ENCODE results near the gene MEG3. TPM values are rescaled to one million over a fixed set of nuclear protein-coding genes. Genes with fewer than 3 reads are reported as not detected.

The MEG3 gene
- total and polyA plus RNA-seq, 7 donors = 3.5 to 168 (median 28.0) TPM

DNA sequence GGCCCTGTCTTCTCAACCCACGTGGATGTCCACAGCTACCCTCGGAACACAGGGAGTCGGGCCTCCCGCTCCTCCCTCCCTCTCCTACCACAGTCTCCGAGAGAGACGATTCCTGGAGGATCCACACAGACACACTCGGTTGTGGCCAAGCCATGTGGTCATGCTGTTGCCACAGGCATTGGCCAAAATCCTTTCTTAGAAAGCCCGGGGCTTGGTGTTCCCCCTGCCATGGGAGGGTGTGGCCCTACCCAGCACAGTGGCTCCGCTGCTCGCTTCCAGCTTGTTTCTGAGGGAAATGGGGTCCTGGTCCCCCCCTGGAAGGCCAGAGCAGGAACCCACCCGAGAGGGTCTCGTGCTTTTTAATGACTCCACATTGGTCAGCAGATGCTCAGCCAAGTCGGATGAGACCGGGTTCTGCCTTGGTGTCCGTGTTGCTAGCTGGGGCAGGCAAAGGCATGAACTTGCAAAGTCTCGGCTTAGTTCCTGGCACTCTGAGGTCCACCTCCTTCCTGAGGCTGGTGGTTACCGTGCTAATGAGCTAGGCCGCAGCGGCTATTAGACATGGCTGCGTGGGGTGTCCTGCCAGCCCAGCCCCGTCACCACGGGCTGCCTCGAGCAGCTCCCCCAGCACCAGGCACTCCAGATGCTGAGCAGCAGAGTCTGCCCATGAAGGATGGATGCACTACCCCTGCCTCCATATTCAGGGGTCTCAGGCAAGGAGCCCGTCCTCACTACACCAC is 46.8 kb upstream of the MEG3 start:
- H3K27ac ChIP-seq = no peak overlapping the region
- H3K36me3 ChIP-seq = no peaks in the 10 kb centered on the region
- H3K9me3 ChIP-seq = no peaks in the 10 kb centered on the region
- H3K27me3 ChIP-seq = no peaks in the 10 kb centered on the region
- intact Hi-C loops (cut with DNase I) = no loop called here
- DNase-seq = peak; percentile 39
- TF ChIP-seq POLR2A (IDR thresholded peaks at IDR 0.05) (no peak), EP300 (IDR thresholded peaks at IDR 0.05) (no peak), POLR2AphosphoS5 (IDR thresholded peaks at IDR 0.05) (no peak)
- TF ChIP-seq, protein P1, sequence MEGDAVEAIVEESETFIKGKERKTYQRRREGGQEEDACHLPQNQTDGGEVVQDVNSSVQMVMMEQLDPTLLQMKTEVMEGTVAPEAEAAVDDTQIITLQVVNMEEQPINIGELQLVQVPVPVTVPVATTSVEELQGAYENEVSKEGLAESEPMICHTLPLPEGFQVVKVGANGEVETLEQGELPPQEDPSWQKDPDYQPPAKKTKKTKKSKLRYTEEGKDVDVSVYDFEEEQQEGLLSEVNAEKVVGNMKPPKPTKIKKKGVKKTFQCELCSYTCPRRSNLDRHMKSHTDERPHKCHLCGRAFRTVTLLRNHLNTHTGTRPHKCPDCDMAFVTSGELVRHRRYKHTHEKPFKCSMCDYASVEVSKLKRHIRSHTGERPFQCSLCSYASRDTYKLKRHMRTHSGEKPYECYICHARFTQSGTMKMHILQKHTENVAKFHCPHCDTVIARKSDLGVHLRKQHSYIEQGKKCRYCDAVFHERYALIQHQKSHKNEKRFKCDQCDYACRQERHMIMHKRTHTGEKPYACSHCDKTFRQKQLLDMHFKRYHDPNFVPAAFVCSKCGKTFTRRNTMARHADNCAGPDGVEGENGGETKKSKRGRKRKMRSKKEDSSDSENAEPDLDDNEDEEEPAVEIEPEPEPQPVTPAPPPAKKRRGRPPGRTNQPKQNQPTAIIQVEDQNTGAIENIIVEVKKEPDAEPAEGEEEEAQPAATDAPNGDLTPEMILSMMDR (IDR thresholded peaks at IDR 0.05) = no peak
- WGBS, 2 donors = 84 to 90% methylated on average over 24 of the region's 24 CpGs
- no peaks in the 10 kb centered on the region for H3K4me1 ChIP-seq
- no peak overlapping the region for H3K4me3 ChIP-seq

DNA sequence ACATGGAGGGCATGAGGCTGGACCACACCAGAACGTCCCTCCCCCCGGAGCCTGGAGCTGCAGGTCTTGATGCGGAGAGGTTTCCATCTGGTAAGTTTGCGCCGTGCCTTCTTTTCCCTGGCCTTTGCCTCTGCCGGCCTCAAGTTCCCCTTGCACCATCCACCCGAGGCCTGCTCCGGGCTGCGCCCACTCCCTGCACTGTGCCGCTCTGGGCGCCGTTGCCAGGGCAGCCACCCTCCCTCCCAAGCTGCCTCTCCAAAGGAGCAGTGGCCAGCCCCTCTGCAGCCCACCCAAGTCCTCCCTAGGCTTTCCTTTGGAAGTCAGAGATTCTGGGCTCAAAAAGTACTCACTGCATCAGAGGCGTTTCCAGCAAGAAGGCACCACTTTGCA is 46.2 kb upstream of the MEG3 start:
- H3K9me3 ChIP-seq = no peaks in the 10 kb centered on the region
- H3K27ac ChIP-seq = no peak overlapping the region
- TF ChIP-seq POLR2AphosphoS5 (IDR thresholded peaks at IDR 0.05) (no peak), EP300 (IDR thresholded peaks at IDR 0.05) (no peak), POLR2A (IDR thresholded peaks at IDR 0.05) (no peak)
- TF ChIP-seq, protein P1 (IDR thresholded peaks at IDR 0.05) = no peak
- H3K4me1 ChIP-seq = no peaks in the 10 kb centered on the region
- no peaks in the 10 kb centered on the region for H3K36me3 ChIP-seq
- no peak overlapping the region for H3K4me3 ChIP-seq
- DNase-seq = peak; percentile 56
- intact Hi-C loops (cut with DNase I) = no loop called here
- 88 to 93% methylated on average over 13 of the region's 13 CpGs for WGBS, 2 donors
- H3K27me3 ChIP-seq = no peaks in the 10 kb centered on the region

DNA sequence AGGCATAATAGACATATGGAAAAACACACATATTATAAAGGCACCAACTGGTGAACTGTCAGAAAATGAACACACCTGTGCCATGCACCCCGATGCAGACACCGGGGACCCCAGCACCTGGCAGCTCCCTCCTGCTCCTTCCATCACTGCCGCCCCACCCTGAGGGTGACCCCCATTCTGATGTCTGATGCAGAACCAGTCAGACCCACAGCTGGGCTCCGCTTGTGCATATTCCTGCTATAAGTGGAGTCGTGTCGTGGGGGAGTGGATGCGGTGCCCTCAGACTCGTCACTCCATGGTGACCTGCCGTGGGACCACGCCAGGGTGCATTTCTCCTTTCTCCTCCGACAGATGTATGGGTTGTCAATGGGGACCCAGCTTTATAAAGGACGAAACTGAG is 45.7 kb upstream of the MEG3 start:
- TF ChIP-seq POLR2A (IDR thresholded peaks at IDR 0.05) = no peak
- TF ChIP-seq, protein P1 (IDR thresholded peaks at IDR 0.05) = no peak
- TF ChIP-seq POLR2AphosphoS5 (IDR thresholded peaks at IDR 0.05) = no peak
- TF ChIP-seq EP300 (IDR thresholded peaks at IDR 0.05) = no peak
- Histone ChIP-seq H3K27ac (no peak overlapping the region), H3K4me3 (no peak overlapping the region), H3K27me3 (no peaks in the 10 kb centered on the region), H3K36me3 (no peaks in the 10 kb centered on the region), H3K4me1 (no peaks in the 10 kb centered on the region), H3K9me3 (no peaks in the 10 kb centered on the region)
- 87 to 92% methylated on average over 12 of the region's 12 CpGs for whole genome bisulfite sequencing, 2 donors
- intact Hi-C loops (cut with DNase I) = no loop called here
- DNase-seq = peak; percentile 40

DNA sequence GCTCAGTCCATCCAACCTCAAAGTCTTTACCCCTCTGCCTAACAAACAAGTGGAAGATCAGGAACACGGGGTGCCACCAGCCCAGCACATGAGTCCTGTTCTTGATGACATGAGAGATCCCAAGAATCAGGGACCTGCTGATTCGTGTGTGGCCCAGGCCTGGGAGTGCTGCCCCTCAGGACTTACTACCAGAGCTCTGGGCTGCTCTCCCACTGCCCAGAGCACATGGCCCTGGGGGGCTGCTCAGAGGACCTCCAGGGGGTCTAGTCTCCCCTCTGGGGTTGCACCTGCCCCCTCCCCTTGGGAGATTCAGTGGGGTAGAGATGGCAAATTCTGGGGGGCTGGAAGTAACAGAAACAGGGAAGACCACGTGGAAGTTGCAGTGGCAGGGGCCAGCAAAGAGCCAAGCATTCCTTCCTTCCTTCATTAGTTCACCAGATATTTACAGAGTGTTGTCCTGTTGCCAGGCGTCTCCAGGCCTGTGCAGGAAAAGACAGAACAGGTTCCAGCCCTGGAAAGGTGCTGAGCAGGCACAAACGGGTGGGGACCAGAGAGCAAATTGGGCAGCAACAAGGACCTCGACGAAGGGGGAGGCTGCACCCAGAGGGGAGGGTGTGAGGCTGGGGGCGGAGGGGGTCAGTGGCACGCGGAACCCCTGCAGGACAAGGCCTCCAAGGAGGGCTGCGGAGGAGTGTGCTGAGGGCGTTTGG is 45.1 kb upstream of the MEG3 start:
- no peaks in the 10 kb centered on the region for H3K4me1 ChIP-seq
- H3K36me3 ChIP-seq = no peaks in the 10 kb centered on the region
- no peaks in the 10 kb centered on the region for H3K9me3 ChIP-seq
- 75 to 86% methylated on average over 12 of the region's 12 CpGs for WGBS, 2 donors
- no peak overlapping the region for H3K4me3 ChIP-seq
- TF ChIP-seq EP300 (IDR thresholded peaks at IDR 0.05) = no peak
- TF ChIP-seq POLR2A (IDR thresholded peaks at IDR 0.05) = no peak
- TF ChIP-seq, protein P1 (IDR thresholded peaks at IDR 0.05) = no peak
- no peak for TF ChIP-seq POLR2AphosphoS5 (IDR thresholded peaks at IDR 0.05)
- intact Hi-C loops (cut with DNase I) = no loop called here
- no peaks in the 10 kb centered on the region for H3K27me3 ChIP-seq
- peak; percentile 27 for DNase-seq
- no peak overlapping the region for H3K27ac ChIP-seq
